ENCODE measurements around the gene C19orf81.

DNA sequence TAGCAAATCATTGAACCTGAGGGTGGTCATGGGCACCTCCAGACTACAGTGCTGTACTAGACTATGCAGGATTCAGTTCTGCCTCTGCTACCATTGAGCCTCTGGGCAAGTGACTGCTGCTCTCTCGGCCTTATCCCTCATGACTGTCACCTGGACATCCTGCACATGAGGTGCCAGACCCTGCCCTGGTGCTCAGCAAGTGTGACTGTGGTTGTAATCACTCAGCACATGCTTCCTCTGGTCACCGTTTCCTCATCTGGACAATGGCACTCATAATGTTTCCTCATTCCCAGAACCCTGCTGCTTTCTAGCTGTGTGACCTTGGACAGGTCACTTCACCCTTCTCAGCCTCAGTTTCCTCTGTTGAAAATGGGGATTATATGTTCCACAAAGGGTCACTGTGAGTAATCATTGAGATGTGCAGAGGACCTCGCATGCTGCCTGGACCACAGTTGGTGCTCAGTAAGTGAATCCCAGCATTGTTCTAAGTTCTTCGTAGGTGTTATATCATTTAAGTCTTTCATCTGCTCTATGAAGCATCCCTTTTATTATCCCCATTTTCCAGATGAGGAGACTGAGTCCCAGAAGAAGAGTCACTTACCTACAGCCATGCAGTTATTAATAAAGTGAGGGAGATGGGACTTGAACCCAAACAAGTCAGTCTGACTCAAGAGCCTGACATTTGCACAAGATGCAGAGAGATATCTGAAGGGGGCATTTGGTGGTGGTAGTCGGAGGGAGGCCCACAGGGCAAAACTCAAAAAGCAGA, 12.7 kb upstream of the C19orf81 start:
- TF ChIP-seq, protein P1, sequence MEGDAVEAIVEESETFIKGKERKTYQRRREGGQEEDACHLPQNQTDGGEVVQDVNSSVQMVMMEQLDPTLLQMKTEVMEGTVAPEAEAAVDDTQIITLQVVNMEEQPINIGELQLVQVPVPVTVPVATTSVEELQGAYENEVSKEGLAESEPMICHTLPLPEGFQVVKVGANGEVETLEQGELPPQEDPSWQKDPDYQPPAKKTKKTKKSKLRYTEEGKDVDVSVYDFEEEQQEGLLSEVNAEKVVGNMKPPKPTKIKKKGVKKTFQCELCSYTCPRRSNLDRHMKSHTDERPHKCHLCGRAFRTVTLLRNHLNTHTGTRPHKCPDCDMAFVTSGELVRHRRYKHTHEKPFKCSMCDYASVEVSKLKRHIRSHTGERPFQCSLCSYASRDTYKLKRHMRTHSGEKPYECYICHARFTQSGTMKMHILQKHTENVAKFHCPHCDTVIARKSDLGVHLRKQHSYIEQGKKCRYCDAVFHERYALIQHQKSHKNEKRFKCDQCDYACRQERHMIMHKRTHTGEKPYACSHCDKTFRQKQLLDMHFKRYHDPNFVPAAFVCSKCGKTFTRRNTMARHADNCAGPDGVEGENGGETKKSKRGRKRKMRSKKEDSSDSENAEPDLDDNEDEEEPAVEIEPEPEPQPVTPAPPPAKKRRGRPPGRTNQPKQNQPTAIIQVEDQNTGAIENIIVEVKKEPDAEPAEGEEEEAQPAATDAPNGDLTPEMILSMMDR (IDR thresholded peaks at IDR 0.05; ENCODE audit: low read depth, low read length), result no peak
- no peak for TF ChIP-seq POLR2A (IDR thresholded peaks at IDR 0.05; ENCODE audit: extremely low read depth, insufficient read length)
- TF ChIP-seq, protein P2, sequence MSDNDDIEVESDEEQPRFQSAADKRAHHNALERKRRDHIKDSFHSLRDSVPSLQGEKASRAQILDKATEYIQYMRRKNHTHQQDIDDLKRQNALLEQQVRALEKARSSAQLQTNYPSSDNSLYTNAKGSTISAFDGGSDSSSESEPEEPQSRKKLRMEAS (IDR thresholded peaks at IDR 0.05; ENCODE audit: low read depth, low read length), result no peak

Measured in NB4 (cell line).